Endothelial cell of umbilical vein (primary cell): ENCODE measurements around the gene KIAA0753. TPM values are rescaled to one million over a fixed set of nuclear protein-coding genes. Genes with fewer than 3 reads are reported as not detected.

ENCODE experiments used
- BruUV-seq: library from RNA; stranded (reverse); fragments of 400-500 nt; replicated peaks from 2 replicates; lab custom pipeline; 2021; lab: Mats Ljungman, UMichigan
- CTCF ChIA-PET: fragments of 300-600, 350-600 bp; sonication (Branson Sonifier 250); formaldehyde crosslinking; loops from one replicate; lab custom pipeline; 2021; ENCODE audit warnings: antibody characterized with exemption, inconsistent platforms; lab: Charles Lee
- POLR2A ChIA-PET: fragments of 300-600, 350-600 bp; sonication (Branson Sonifier 250); formaldehyde crosslinking; loops from one replicate; lab custom pipeline; 2021; ENCODE audit warnings: antibody characterized with exemption, inconsistent platforms; lab: Charles Lee
- DNase-seq: peaks from one replicate; pipeline ENCODE4 v3.0.0-alpha.2; 2011; ENCODE audit warnings: low read depth, low spot score
- FAIRE-seq: peaks from 2 replicates; lab custom pipeline; 2011; peaks lifted over from hg19 to GRCh38; lab: Jason Lieb, UNC
- H2AFZ ChIP-seq: 2 replicates; pipeline ENCODE4 v1.6.0; 2012; ENCODE audit warnings: low read depth, low read length, control low read depth, inconsistent platforms
- H3K27ac ChIP-seq: 2 replicates; pipeline ENCODE4 v1.5.1; 2011; ENCODE audit warnings: low read depth, mild to moderate bottlenecking, control low read depth, low read length, moderate library complexity; ENCODE audit not compliant: insufficient read depth
- H3K27me3 ChIP-seq, 2 experiments: 2 replicates each; pipeline versions ENCODE4 v1.6.0 to v1.6.1; 2011; ENCODE audit warnings: low read length in 2 of 2, mixed read lengths in 1 of 2; ENCODE audit not compliant: control insufficient read depth in 2 of 2, insufficient read depth in 2 of 2
- H3K36me3 ChIP-seq, 2 experiments: 2 replicates in 1 of 2; 3 replicates in 1 of 2; pipeline ENCODE4 v1.5.1; 2011; ENCODE audit warnings: low read length in 2 of 2, mild to moderate bottlenecking in 1 of 2, moderate library complexity in 1 of 2; ENCODE audit not compliant: control insufficient read depth in 2 of 2, insufficient read depth in 2 of 2; ENCODE audit errors: extremely low read depth in 1 of 2
- H3K4me1 ChIP-seq: 3 replicates; pipeline ENCODE4 v1.5.1; 2011; ENCODE audit warnings: mild to moderate bottlenecking, low read length; ENCODE audit not compliant: control insufficient read depth, insufficient read depth; ENCODE audit errors: extremely low read depth
- H3K4me2 ChIP-seq: 2 replicates; pipeline ENCODE4 v1.6.1; 2011; ENCODE audit warnings: low read length, control low read depth, mixed read lengths; ENCODE audit not compliant: insufficient read depth
- H3K4me3 ChIP-seq, 3 experiments: fragments of 200-600 bp in 1 of 3; sonication (generic), shearing (Covaris generic) in 1 of 3; replicated peaks in 1 of 3; 2 replicates each; pipeline ENCODE4 v1.5.1; 2011 to 2016; ENCODE audit warnings: control low read depth in 3 of 3, low read length in 3 of 3, mild to moderate bottlenecking in 2 of 3, inconsistent platforms in 1 of 3, low read depth in 1 of 3, moderate library complexity in 1 of 3; ENCODE audit not compliant: insufficient read depth in 1 of 3
- H3K79me2 ChIP-seq: 2 replicates; pipeline ENCODE4 v1.6.0; 2012; ENCODE audit warnings: low read length, inconsistent platforms; ENCODE audit not compliant: control insufficient read depth, insufficient read depth
- H3K9ac ChIP-seq: replicated peaks from 2 replicates; pipeline ENCODE3; 2011; ENCODE audit warnings: low read length, control low read depth; ENCODE audit not compliant: insufficient read depth; ENCODE audit errors: extremely low read depth
- H3K9me1 ChIP-seq: replicated peaks from 3 replicates; pipeline ENCODE4 v1.6.0; 2011; ENCODE audit warnings: mild to moderate bottlenecking, low read length; ENCODE audit not compliant: control insufficient read depth, insufficient read depth; ENCODE audit errors: extremely low read depth
- H3K9me3 ChIP-seq: replicated peaks from 2 replicates; pipeline ENCODE4 v1.5.1; 2012; ENCODE audit warnings: low read length, inconsistent platforms; ENCODE audit not compliant: control insufficient read depth, insufficient read depth
- H4K20me1 ChIP-seq: replicated peaks from 2 replicates; pipeline ENCODE3; 2011; ENCODE audit warnings: mild to moderate bottlenecking, low read length; ENCODE audit not compliant: control insufficient read depth, insufficient read depth; ENCODE audit errors: extremely low read depth
- EZH2 ChIP-seq: IDR thresholded peaks from 2 replicates; pipeline ENCODE4 v1.6.1; 2012; ENCODE audit warnings: borderline replicate concordance, low read depth, mild to moderate bottlenecking, moderate library complexity, low read length, inconsistent platforms; ENCODE audit not compliant: severe bottlenecking
- FOS ChIP-seq: IDR thresholded peaks from 2 replicates; pipeline ENCODE4 v1.6.1; 2011; ENCODE audit warnings: mild to moderate bottlenecking, low read length, moderate library complexity, borderline replicate concordance; ENCODE audit not compliant: insufficient read depth
- GATA2 ChIP-seq: IDR thresholded peaks from 2 replicates; pipeline ENCODE4 v1.7.0; 2011; ENCODE audit warnings: low read depth, mild to moderate bottlenecking, moderate library complexity, mixed read lengths, low read length; ENCODE audit not compliant: insufficient read length, insufficient read depth
- JUN ChIP-seq: IDR thresholded peaks from 2 replicates; pipeline ENCODE4 v1.6.1; 2011; ENCODE audit warnings: borderline replicate concordance, low read depth; ENCODE audit not compliant: insufficient read length, insufficient read depth
- MAX ChIP-seq: IDR thresholded peaks from 2 replicates; pipeline ENCODE4 v1.6.1; 2011; ENCODE audit not compliant: insufficient read depth, insufficient read length
- MYC ChIP-seq: IDR thresholded peaks from one replicate; pipeline ENCODE4 v1.6.1; 2011; ENCODE audit warnings: mild to moderate bottlenecking, low read depth, low read length
- POLR2A ChIP-seq: IDR thresholded peaks from 2 replicates; pipeline ENCODE4 v1.6.1; 2012; ENCODE audit warnings: low read depth, mild to moderate bottlenecking, control low read depth, low read length
- POLR2AphosphoS5 ChIP-seq: IDR thresholded peaks from 2 replicates; pipeline ENCODE4 v1.6.1; 2012; ENCODE audit warnings: low read depth, mild to moderate bottlenecking, control low read depth, low read length, moderate library complexity; ENCODE audit not compliant: insufficient read depth
- dilution Hi-C: fragments of 300-500 bp; cut with MboI; formaldehyde crosslinking; loops from one replicate; pipeline ENCODE4 v1.15.0; 2019; ENCODE audit warnings: low sequenced_read_pairs; ENCODE audit not compliant: extremely low pct_ligation_motif_present
- intact Hi-C: fragments of 100-400 bp; cut with micrococcal nuclease; formaldehyde crosslinking; loops from one replicate; pipeline ENCODE4 v1.10.0; 2022
- polyA plus RNA-seq, 4 experiments: library from polyadenylated mRNA; depleted of rRNA in 3 of 4; stranded (reverse) in 3 of 4; unstranded in 1 of 4; fragments of >200 nt; gene quantifications; 2 replicates each; pipeline versions ENCODE4 v1.2.1 to v1.2.3, GENCODE V29; 2011 to 2012; ENCODE audit warnings: missing spikeins in 1 of 4
- total RNA-seq: library from RNA; stranded (reverse); gene quantifications from 2 replicates; pipeline ENCODE4 v1.2.3, GENCODE V29; 2021
- TF ChIP-seq, protein P1 (sequence below), 2 donors: IDR thresholded peaks; 1 replicate in 1 of 2; 2 replicates in 1 of 2; pipeline ENCODE4 v1.5.1; 2011; ENCODE audit warnings: low read length in 2 of 2, mild to moderate bottlenecking in 2 of 2, moderate library complexity in 2 of 2, control low read depth in 1 of 2, inconsistent platforms in 1 of 2, low read depth in 1 of 2; ENCODE audit not compliant: insufficient read depth in 1 of 2; ENCODE audit errors: extremely low read depth in 1 of 2

The KIAA0753 gene
- total and polyA plus RNA-seq, 2 donors (not counting 3 experiments of a cell fraction or from before 2014, with no cell fraction given): 5.3 to 23.9 TPM

GRCh38 chr17:6543079-6544010 is 97.2 kb downstream of the KIAA0753 start:
- POLR2A ChIA-PET: no interaction called here
- dilution Hi-C loops (no loop called here), intact Hi-C loops (no loop called here)
- no peaks in the 10 kb centered on the region for H3K4me1 ChIP-seq
- H3K4me3 ChIP-seq: no peak overlapping the region
- H4K20me1 ChIP-seq: no peaks in the 10 kb centered on the region
- H3K36me3 ChIP-seq: no peaks in the 10 kb centered on the region
- H3K27ac ChIP-seq: no peak overlapping the region
- no peaks in the 10 kb centered on the region for H3K9me1 ChIP-seq
- no peaks in the 10 kb centered on the region for H3K79me2 ChIP-seq
- no peaks in the 10 kb centered on the region for H3K9me3 ChIP-seq
- no TSS peak for BruUV-seq
- CTCF ChIA-PET: no interaction called here
- H3K4me2 ChIP-seq: no peak overlapping the region
- FAIRE-seq (no peak), DNase-seq (no peak)
- TF ChIP-seq JUN (no peak), MAX (no peak), EZH2 (no peak), GATA2 (no peak), POLR2A (no peak), POLR2AphosphoS5 (no peak), FOS (no peak), MYC (no peak)
- TF ChIP-seq, protein P1, sequence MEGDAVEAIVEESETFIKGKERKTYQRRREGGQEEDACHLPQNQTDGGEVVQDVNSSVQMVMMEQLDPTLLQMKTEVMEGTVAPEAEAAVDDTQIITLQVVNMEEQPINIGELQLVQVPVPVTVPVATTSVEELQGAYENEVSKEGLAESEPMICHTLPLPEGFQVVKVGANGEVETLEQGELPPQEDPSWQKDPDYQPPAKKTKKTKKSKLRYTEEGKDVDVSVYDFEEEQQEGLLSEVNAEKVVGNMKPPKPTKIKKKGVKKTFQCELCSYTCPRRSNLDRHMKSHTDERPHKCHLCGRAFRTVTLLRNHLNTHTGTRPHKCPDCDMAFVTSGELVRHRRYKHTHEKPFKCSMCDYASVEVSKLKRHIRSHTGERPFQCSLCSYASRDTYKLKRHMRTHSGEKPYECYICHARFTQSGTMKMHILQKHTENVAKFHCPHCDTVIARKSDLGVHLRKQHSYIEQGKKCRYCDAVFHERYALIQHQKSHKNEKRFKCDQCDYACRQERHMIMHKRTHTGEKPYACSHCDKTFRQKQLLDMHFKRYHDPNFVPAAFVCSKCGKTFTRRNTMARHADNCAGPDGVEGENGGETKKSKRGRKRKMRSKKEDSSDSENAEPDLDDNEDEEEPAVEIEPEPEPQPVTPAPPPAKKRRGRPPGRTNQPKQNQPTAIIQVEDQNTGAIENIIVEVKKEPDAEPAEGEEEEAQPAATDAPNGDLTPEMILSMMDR (IDR thresholded peaks at IDR 0.05; ENCODE audit: extremely low read depth in 1 of 2, insufficient read depth in 1 of 2, low read depth in 1 of 2, low read length in 2 of 2): no peak
- no peak overlapping the region for H2AFZ ChIP-seq
- peaks cover 0 to 2% of the 10 kb centered on the region in 2 experiments for H3K27me3 ChIP-seq
- no peak overlapping the region for H3K9ac ChIP-seq
